NCI-H1092 (cell line): ENCODE data around the gene PBX4.
"Not testable (repeated sequence)": the region's sequence is repeated elsewhere in the genome, so short reads cannot be mapped to it uniquely, and the experiment has no call there.

ENCODE experiments used
- DNase-seq: peaks from one replicate; lab custom pipeline; 2025; lab: John Stamatoyannopoulos, UW

PBX4 gene

GRCh38 chr19:19626516-19627472 lies 8.3 kb upstream of the PBX4 start:
- no peak for DNase-seq

- no peak for DNase-seq
Observed at GRCh38 chr19:19624032-19624570, 5.6 kb upstream of the PBX4 start.

- DNase-seq: no peak
Observed at GRCh38 chr19:19623383-19623782, 4.9 kb upstream of the PBX4 start.

- no peak for DNase-seq
Observed at GRCh38 chr19:19619849-19620210, 1.3 kb upstream of the PBX4 start.

DNA sequence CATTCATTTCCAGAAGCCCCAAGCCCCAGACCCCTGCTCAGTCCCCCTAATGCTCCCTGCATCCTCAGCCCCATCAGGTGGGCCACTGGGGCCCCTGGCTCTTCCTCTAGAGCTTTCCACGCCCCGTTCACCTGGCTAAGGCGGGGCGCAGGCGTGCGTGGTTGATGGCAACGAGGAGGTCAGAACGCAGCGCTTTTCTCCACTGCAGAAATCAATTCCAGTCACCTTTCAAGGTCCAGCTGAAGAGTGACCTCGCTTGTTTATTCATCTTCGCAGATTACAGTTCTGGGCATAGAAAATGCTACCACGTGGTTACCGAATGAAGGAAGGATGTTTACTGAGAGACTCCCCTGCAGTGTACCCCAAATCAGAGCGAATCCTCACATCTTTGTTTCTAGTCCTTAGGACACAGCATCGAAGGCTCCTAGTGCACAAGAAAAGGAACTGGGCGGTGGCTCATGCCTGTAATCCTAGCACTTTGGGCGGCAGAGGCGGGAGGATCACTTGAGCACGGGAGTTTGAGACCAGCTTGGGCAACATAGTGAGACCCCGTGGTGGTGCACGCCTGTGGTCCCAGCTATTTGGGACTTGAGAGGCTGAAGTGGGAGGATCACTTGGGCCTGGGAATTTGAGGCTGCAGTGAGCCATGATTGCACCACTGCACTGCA lies 828 bp upstream of the PBX4 start:
- DNase-seq: no peak

- DNase-seq: no peak
Observed at GRCh38 chr19:19615086-19615485, 3.4 kb downstream of the PBX4 start.

DNA sequence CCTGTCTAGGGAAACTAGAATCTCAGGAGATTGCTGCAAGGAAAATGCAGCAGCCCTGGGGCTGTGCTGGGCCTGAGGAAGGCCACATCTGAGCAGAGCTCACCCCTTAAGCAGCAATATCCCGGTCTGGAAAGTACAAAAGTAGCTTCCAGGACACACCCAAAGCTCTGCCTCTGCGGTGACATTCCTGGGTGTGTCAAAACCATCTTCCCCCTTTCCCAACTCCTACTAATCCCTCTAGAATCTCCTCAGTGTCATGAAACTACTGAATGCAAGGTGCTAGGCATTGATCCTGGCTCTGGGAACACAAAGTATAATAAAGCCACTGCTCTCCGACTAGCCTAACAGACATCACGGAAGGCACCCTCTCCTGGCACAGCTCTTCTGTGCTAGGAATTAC lies 5.0 kb downstream of the PBX4 start:
- no peak for DNase-seq

DNA sequence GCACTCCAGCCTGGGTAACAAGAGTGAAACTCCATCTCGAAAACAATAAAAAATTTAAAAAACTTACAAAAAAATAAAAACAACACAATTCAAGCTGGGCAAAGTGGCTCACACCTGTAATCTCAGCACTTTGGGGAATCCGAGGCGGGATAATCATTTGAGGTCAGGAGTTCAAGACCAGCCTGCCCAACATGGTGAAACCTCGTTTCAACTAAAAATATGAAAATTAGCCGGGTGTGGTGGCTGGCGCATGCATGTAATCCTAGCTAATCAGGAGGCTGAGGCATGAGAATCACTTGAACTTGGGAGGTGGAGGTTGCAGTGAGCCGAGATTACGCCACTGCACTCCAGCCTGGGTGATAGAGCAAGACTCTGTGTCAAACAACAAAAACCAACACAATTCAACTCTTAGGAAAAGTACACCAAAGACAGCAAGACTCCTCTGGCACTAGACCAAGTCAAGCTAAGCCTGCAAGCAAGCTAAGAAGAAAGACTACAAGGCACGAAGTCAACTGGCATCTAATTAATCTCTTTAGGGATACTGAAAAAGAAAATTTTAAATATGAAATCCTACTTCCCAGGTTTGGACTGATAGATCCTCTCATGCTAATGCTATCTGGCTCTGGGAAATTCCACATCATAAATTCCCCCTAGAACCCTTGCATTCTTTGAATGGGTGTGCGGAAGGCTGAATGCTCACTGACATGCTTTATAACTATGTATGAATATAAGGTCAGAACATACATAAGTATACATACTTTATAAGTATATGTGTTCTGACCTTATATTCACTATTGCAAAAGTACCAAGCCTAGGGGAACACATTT lies 7.9 kb downstream of the PBX4 start:
- no peak for DNase-seq

DNA sequence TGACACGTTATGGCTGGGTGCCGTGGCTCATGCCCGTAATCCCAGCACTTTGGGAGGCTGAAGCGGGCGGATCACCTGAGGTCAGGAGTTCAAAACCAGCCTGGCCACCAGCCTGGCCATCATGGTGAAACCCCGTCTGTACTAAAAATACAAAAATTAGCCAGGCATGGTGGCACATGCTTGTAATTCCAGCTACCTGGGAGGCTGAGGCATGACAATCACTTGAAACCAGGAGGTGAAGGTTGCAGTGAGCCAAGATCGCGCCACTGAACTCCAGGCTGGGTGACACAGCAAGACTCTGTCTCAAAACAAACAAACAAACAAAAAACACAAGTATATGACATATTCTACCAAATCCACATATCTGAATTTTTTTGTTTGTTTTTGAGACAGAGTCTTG lies 11.8 kb downstream of the PBX4 start:
- not testable (repeated sequence) for DNase-seq

DNA sequence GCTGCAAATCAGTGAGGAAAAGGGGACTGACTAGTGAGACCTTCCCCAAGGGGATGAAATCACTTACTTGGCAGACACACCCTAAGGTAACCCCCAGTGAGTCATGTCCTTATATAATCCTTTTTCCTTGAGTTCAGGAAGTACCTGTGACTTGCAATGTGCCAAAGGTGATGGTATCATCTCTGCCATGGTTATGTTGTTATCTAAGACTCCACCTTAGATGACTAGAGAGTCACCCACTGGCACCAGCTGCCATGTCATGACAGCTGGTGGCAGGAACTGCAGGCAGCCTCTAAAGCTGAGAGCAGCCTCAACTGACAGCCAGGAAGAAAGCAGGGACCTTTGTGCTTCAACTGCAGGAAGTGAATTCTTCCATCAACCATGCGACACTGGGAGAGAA lies 12.5 kb downstream of the PBX4 start:
- no peak for DNase-seq

DNA sequence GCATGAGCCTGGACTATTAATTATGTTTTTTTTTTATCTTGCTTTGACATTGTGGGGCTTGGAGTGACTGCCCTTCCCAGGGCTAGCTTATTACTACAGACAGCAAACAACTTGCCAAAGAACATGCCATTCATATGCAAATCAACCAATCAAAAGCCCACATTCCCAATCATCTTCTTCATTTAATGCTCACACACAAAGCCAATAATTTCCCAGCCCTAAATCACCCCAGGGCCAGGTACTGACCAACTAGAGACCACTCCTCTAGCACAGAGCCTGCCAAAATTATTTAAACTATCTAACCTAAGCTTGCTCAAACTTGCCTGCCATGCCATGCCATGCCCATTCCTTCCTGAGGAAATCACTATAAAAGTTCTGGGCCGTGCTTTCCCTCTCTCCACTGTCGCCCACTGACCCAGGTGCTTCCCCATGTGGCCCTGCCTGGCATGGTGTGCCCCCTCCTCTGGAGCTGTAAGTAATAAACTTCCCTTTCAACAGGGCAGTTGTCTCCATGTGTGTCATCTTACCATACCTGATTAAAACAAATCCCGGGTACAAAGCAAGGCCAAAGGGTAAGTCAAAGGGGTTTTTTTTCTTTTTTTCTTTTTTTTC lies 15.7 kb downstream of the PBX4 start:
- no peak for DNase-seq

- DNase-seq: no peak
Observed at GRCh38 chr19:19602136-19602712, 16.3 kb downstream of the PBX4 start.

- no peak for DNase-seq
Observed at GRCh38 chr19:19600793-19601330, 17.6 kb downstream of the PBX4 start.

DNA sequence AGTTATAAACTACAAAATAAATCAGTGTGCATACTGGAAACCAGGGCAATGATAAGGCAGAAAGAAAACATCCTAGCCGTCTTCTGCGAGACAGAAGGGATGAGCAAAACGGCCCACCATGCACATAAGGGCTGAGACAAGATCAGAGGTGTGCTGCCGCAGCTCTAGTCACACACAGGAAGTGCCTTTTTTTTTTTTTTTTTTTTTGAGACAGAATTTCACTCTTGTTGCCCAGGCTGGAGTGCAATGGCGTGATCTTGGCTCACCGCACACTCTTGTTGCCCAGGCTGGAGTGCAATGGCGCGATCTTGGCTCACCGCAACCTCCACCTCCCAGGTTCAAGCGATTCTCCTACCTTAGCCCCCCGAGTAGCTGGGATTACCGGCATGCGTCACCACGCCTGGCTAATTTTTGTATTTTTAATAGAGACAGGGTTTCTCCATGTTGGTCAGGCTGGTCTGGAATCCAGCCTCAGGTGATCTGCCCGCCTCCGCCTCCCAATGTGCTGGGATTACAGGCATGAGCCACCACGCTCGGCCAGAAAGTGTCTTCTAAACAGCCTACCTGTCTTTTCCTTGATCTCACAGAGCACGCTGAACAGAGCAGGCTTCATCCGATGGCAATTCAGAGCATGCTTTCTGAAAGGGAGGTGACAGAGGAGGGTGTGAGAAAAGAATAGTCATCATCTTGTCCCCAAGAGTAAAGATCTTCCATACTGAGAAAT lies 19.6 kb downstream of the PBX4 start:
- DNase-seq: not testable (repeated sequence)

GRCh38 chr19:19597809-19598306 lies 20.6 kb downstream of the PBX4 start:
- DNase-seq: no peak

DNA sequence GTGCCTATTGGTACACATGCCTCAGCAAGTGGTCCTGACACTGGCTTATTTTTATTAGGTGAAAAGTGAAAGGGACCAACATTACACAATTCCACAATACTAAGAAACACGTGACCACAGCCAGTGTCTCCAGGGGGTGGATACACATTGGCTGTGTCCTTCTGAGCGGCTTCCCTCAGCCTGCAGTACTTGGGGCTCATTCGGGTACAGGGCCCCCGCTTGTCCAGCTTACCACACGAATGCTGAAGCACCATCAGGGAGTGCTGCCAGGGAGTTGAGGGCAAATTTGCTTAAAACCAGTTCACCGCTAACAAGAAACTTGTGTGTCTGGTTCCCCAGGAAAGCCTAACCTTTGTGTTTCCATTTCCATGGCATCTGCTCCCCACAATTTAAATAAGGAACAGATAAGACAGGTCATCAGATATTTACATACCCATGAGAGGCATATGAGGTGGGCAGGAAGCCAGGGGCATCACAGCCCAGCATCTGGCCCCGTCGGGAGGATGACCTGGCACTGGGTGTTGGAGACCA lies 23.3 kb downstream of the PBX4 start:
- DNase-seq: no peak

DNA sequence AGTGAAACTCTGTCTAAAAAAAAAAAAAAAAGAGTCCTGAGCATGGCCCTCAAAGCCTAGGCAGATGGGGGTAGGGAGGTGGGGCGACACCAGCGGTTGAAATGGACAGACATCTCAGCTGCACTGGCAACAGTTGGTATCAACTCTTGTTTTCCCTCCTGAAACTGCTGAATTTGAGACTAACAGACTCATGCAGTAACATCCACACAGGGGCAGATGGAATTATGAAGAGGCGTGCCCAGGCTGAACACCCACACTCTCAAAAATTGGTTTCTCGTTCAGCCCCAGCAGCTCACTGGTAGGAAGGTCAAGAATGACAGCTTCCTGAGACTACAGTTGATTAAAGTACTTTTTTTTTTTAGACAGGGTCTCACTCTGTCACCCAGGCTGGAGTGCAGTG lies 24.1 kb downstream of the PBX4 start:
- DNase-seq: no peak

DNA sequence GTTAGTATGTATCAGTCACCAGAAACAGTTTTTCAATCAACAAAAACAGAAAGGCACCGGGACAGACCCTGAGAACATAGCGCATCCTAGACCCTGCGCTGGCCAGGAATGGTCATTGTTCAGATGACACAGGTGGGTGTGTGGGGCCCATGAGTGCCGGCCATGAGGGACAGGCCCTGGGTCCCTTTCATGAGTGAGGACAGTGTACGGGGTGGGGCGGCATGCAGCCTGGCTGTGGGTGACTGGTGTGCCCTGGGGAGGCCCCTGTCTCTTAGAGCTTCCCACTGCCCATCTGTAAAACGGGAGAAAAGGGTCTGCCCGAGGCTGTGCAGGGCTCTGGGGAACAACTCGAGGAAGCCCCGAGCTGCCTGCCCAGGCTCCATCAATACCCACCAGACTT lies 25.8 kb downstream of the PBX4 start:
- no peak for DNase-seq

GRCh38 chr19:19591133-19591825 lies 27.2 kb downstream of the PBX4 start:
- DNase-seq: no peak
